Measurements from ENCODE around the gene DPAGT1.

DNA sequence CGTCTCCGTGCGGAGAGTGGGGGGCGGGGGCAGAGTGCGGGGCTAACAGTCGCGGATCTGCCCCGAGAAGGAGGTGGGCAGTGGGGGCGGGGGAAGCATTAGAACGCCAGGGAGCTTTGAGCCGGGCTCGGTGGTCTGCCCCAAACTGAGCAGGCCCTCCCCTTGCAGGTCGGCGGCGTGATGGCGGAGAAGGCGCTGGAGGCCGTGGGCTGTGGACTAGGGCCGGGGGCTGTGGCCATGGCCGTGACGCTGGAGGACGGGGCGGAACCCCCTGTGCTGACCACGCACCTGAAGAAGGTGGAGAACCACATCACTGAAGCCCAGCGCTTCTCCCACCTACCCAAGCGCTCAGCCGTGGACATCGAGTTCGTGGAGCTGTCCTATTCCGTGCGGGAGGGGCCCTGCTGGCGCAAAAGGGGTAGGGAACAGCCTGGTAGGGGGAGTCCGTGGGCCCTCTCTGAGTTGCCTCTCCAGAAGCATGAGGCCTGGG is 48.2 kb upstream of the DPAGT1 start:
- TF ChIP-seq TARDBP (IDR thresholded peaks at IDR 0.05) = no peak
- no peak for TF ChIP-seq L3MBTL2 (conservative IDR thresholded peaks at IDR 0.05)
- TF ChIP-seq NFRKB (IDR thresholded peaks at IDR 0.05) = no peak
- TF ChIP-seq ZNF384 (IDR thresholded peaks at IDR 0.05) = no peak
- TF ChIP-seq SUZ12 (IDR thresholded peaks at IDR 0.05) = no peak
- TF ChIP-seq BHLHE40 (IDR thresholded peaks at IDR 0.05; ENCODE audit: borderline replicate concordance) = no peak
